K562 (cell line): ENCODE measurements around the gene NDUFA13. TPM values are rescaled to one million over a fixed set of nuclear protein-coding genes. Genes with fewer than 3 reads are reported as not detected.

Experiments
- DACH1 ChIP-seq: fragments of 450-650 bp; IDR thresholded peaks from 2 replicates; pipeline ENCODE4 v1.6.1; 2018; ENCODE audit not compliant: partially characterized antibody
- MCM3 ChIP-seq: fragments of 450-650 bp; IDR thresholded peaks from 2 replicates; pipeline ENCODE4 v1.6.1; 2016
- PHB2 ChIP-seq: fragments of 450-650 bp; IDR thresholded peaks from 2 replicates; pipeline ENCODE4 v1.6.1; 2017; ENCODE audit warnings: low read depth
- RBM14 ChIP-seq: fragments of 200-400 bp; formaldehyde crosslinking; IDR thresholded peaks from 2 replicates; pipeline ENCODE4 v1.6.1; 2018; ENCODE audit warnings: low read depth, mild to moderate bottlenecking, low read length, moderate library complexity, borderline replicate concordance; ENCODE audit not compliant: insufficient read depth
- SIN3A ChIP-seq, 2 experiments: fragments of 150-350 bp in 1 of 2; IDR thresholded peaks; 2 replicates each; pipeline ENCODE4 v1.6.1; 2011 to 2016; ENCODE audit warnings: borderline replicate concordance in 2 of 2, low read depth in 2 of 2, low read length in 2 of 2, mild to moderate bottlenecking in 2 of 2, moderate library complexity in 2 of 2; ENCODE audit not compliant: control insufficient read depth in 1 of 2
- TCF3 ChIP-seq: sonication (generic); formaldehyde crosslinking; IDR thresholded peaks from 2 replicates; pipeline ENCODE4 v1.4.0; 2020; ENCODE audit warnings: mild to moderate bottlenecking, missing genetic modification reagents
- ZBTB40 ChIP-seq, 2 experiments: fragments of 450-650 bp in 1 of 2; sonication (generic) in 1 of 2; formaldehyde crosslinking in 1 of 2; IDR thresholded peaks; 2 replicates each; pipeline versions ENCODE4 v1.7.1 to v1.9.0; 2016 to 2022; ENCODE audit warnings: inconsistent platforms in 1 of 2, mild to moderate bottlenecking in 1 of 2, missing genetic modification reagents in 1 of 2
- polyA plus RNA-seq, 8 experiments: library from polyadenylated mRNA; depleted of rRNA in 4 of 8; stranded (reverse) in 5 of 8; unstranded in 3 of 8; fragments of >200 nt; fragmentation: Nextera tagmentation in 2 of 8; fragmentation: Illumina TruSeq in 1 of 8; extraction: Ambion mirVana in 2 of 8; extraction: Trizol in 1 of 8; gene quantifications; 2 replicates each; pipeline versions ENCODE4 v1.2.1 to v1.2.3, GENCODE V29; 2011 to 2014; ENCODE audit warnings: inconsistent platforms in 1 of 8, missing spikeins in 1 of 8
- total RNA-seq, 7 experiments: library from RNA; depleted of rRNA in 6 of 7; stranded (reverse); fragments of >200 nt in 6 of 7; fragmentation: Illumina TruSeq in 2 of 7; extraction: Trizol in 2 of 7; gene quantifications; 2 replicates each; pipeline versions ENCODE4 v1.2.1 to v1.2.3, GENCODE V29; 2011 to 2021; ENCODE audit warnings: low replicate concordance in 1 of 7
- TF ChIP-seq, protein P1 (sequence below), 2 experiments: IDR thresholded peaks; 2 replicates each; pipeline ENCODE4 v1.6.1; 2012; ENCODE audit warnings: improper control_type of control experiment in 2 of 2, low read depth in 2 of 2, low read length in 2 of 2, borderline replicate concordance in 1 of 2
- TF ChIP-seq, protein P2 (sequence below): fragments of 250-450 bp; sonication (Bioruptor Pico); IDR thresholded peaks from 2 replicates; pipeline ENCODE4 v1.4.0; 2020; ENCODE audit warnings: mild to moderate bottlenecking
- TF ChIP-seq, protein P3 (sequence below): fragments of 450-650 bp; formaldehyde crosslinking; IDR thresholded peaks from 2 replicates; pipeline ENCODE4 v1.4.0; 2020; ENCODE audit warnings: mild to moderate bottlenecking, moderate library complexity

NDUFA13 gene
- total and polyA plus RNA-seq, 9 of the 15 experiments (the other 6 are each of a cell fraction or from before 2014, with no cell fraction given), result 146 to 596 (median 429) TPM

DNA sequence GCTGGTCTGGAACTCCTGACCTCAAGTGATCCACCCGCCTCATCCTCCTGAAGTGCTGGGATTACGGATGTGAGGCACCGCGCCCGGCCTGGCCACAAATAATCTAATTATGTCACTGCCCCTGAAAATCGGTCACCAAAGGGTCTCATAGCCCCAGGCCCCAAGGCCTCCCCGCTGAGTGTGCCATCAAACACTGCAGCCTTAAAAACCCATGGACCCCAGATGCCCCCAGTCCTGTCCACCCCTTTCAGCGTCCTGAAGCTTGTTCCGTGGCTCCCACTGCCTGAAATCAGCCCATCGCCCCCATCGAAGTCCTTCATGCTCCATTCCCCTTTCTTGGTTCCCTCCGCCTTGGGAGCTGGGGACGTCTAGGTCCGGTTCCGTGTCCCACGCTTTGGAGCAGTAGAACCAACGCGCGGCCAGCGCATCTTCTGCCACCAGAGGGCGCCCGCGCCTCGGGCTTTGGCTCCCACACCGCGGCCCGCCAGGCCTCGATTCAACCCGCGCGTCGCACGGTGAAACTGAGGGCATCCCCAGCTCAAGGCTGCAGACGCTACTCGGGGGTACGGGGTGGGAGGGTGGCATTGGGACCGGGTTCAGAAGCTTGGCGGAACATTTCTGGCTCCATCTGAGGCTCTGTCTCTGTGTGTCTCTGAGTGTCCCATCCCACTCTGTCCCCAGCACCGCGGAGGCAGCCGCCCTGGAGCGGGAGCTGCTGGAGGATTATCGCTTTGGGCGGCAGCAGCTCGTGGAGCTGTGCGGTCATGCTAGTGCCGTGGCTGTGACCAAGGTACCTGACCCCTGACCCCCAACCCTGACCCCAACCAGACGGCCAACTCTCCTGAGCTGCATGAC lies 16.2 kb downstream of the NDUFA13 start (continued):
- TF ChIP-seq, protein P1, sequence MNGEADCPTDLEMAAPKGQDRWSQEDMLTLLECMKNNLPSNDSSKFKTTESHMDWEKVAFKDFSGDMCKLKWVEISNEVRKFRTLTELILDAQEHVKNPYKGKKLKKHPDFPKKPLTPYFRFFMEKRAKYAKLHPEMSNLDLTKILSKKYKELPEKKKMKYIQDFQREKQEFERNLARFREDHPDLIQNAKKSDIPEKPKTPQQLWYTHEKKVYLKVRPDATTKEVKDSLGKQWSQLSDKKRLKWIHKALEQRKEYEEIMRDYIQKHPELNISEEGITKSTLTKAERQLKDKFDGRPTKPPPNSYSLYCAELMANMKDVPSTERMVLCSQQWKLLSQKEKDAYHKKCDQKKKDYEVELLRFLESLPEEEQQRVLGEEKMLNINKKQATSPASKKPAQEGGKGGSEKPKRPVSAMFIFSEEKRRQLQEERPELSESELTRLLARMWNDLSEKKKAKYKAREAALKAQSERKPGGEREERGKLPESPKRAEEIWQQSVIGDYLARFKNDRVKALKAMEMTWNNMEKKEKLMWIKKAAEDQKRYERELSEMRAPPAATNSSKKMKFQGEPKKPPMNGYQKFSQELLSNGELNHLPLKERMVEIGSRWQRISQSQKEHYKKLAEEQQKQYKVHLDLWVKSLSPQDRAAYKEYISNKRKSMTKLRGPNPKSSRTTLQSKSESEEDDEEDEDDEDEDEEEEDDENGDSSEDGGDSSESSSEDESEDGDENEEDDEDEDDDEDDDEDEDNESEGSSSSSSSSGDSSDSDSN (IDR thresholded peaks at IDR 0.05; ENCODE audit: borderline replicate concordance in 1 of 2, low read depth in 2 of 2, low read length in 2 of 2), result 0 out of 4 replicates have a peak, but pooled peaks of 1 of the 2 experiments have one; percentile 40
- TF ChIP-seq, protein P2, sequence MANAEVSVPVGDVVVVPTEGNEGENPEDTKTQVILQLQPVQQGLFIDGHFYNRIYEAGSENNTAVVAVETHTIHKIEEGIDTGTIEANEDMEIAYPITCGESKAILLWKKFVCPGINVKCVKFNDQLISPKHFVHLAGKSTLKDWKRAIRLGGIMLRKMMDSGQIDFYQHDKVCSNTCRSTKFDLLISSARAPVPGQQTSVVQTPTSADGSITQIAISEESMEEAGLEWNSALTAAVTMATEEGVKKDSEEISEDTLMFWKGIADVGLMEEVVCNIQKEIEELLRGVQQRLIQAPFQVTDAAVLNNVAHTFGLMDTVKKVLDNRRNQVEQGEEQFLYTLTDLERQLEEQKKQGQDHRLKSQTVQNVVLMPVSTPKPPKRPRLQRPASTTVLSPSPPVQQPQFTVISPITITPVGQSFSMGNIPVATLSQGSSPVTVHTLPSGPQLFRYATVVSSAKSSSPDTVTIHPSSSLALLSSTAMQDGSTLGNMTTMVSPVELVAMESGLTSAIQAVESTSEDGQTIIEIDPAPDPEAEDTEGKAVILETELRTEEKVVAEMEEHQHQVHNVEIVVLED, result no peak
- TF ChIP-seq PHB2 (no peak), SIN3A (IDR thresholded peaks at IDR 0.05; ENCODE audit: borderline replicate concordance in 2 of 2, control insufficient read depth in 1 of 2, low read depth in 2 of 2, low read length in 2 of 2) (no peak), TCF3 (CRISPR knock-in tag) (no peak), RBM14 (no peak), DACH1 (no peak), ZBTB40 (IDR thresholded peaks at IDR 0.05) (no peak), ZBTB40 (CRISPR knock-in tag; IDR thresholded peaks at IDR 0.05) (no peak), MCM3 (no peak)
- TF ChIP-seq, protein P3, sequence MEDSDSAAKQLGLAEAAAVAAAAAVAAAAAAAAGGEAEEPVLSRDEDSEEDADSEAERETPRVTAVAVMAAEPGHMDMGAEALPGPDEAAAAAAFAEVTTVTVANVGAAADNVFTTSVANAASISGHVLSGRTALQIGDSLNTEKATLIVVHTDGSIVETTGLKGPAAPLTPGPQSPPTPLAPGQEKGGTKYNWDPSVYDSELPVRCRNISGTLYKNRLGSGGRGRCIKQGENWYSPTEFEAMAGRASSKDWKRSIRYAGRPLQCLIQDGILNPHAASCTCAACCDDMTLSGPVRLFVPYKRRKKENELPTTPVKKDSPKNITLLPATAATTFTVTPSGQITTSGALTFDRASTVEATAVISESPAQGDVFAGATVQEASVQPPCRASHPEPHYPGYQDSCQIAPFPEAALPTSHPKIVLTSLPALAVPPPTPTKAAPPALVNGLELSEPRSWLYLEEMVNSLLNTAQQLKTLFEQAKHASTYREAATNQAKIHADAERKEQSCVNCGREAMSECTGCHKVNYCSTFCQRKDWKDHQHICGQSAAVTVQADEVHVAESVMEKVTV, result peak; percentile 62
